B cell (primary cell): Measurements from ENCODE around the gene C1QA.

Source experiments
- CTCF ChIP-seq: fragments of 200-600 bp; IDR thresholded peaks from one replicate; pipeline ENCODE4 v1.8.0; 2022; ENCODE audit warnings: antibody characterized with exemption, mild to moderate bottlenecking
- EZH2 ChIP-seq: IDR thresholded peaks from 2 replicates; pipeline ENCODE4 v1.6.1; 2012; ENCODE audit warnings: borderline replicate concordance, low read depth, mild to moderate bottlenecking, moderate library complexity, low read length; ENCODE audit not compliant: insufficient read depth, poor library complexity, severe bottlenecking

- TF ChIP-seq CTCF (no peak), EZH2 (no peak)
Observed at GRCh38 chr1:22607154-22607553, 29.3 kb upstream of the C1QA start.
